SK-N-SH treated with all-trans-retinoic acid at 6 μM for 48 hours (cell line): ENCODE data around the gene ACLY.

ENCODE experiments used
- ATAC-seq: fragments of 200-7000 bp; cut with Tn5 transposase; 3 replicates; pipeline ENCODE4 v1.9.1; 2020; ENCODE audit warnings: mild to moderate bottlenecking, moderate library complexity
- ARNTL ChIP-seq: fragments of 450-650 bp; formaldehyde crosslinking; IDR thresholded peaks from 2 replicates; pipeline ENCODE4 v1.5.0; 2020; ENCODE audit warnings: low read depth, mild to moderate bottlenecking, moderate library complexity, borderline replicate concordance
- BACH2 ChIP-seq: fragments of 250-450 bp; sonication (Bioruptor Pico); IDR thresholded peaks from 2 replicates; pipeline ENCODE4 v1.9.0; 2021; ENCODE audit warnings: mild to moderate bottlenecking, borderline replicate concordance
- CSDC2 ChIP-seq: fragments of 250-450 bp; sonication (Bioruptor Pico); IDR thresholded peaks from 2 replicates; pipeline ENCODE4 v1.5.0; 2020; ENCODE audit warnings: mild to moderate bottlenecking, moderate library complexity
- CSRNP3 ChIP-seq: fragments of 250-450 bp; sonication (Bioruptor Pico); IDR thresholded peaks from 2 replicates; pipeline ENCODE4 v1.5.1; 2021; ENCODE audit warnings: mild to moderate bottlenecking, moderate library complexity
- ESRRG ChIP-seq: fragments of 250-450 bp; sonication (Bioruptor Pico); IDR thresholded peaks from 2 replicates; pipeline ENCODE4 v1.6.1; 2021; ENCODE audit warnings: mild to moderate bottlenecking
- GLIS3 ChIP-seq: fragments of 250-450 bp; sonication (Bioruptor Pico); IDR thresholded peaks from 2 replicates; pipeline ENCODE4 v1.5.0; 2020; ENCODE audit warnings: mild to moderate bottlenecking, moderate library complexity
- OSR1 ChIP-seq: fragments of 250-450 bp; sonication (Bioruptor Pico); IDR thresholded peaks from 2 replicates; pipeline ENCODE4 v1.8.0; 2022; ENCODE audit warnings: moderate library complexity, mild to moderate bottlenecking, inconsistent platforms
- PATZ1 ChIP-seq: fragments of 250-450 bp; sonication (Bioruptor Pico); IDR thresholded peaks from 2 replicates; pipeline ENCODE4 v1.8.0; 2020; ENCODE audit warnings: mild to moderate bottlenecking, moderate library complexity, borderline replicate concordance
- POU6F1 ChIP-seq: fragments of 250-450 bp; sonication (Bioruptor Pico); IDR thresholded peaks from 2 replicates; pipeline ENCODE4 v1.8.0; 2021; ENCODE audit warnings: low read depth, mild to moderate bottlenecking, moderate library complexity, borderline replicate concordance
- PPARA ChIP-seq: fragments of 250-450 bp; sonication (Bioruptor Pico); IDR thresholded peaks from 2 replicates; pipeline ENCODE4 v1.5.0; 2020; ENCODE audit warnings: mild to moderate bottlenecking, borderline replicate concordance
- RARB ChIP-seq: fragments of 250-450 bp; sonication (Bioruptor Pico); IDR thresholded peaks from 2 replicates; pipeline ENCODE4 v1.8.0; 2021; ENCODE audit warnings: mild to moderate bottlenecking, moderate library complexity
- SNAI2 ChIP-seq: fragments of 250-450 bp; sonication (Bioruptor Pico); IDR thresholded peaks from 2 replicates; pipeline ENCODE4 v1.5.0; 2020; ENCODE audit warnings: mild to moderate bottlenecking, moderate library complexity
- TCF4 ChIP-seq: fragments of 250-450 bp; sonication (Bioruptor Pico); IDR thresholded peaks from 2 replicates; pipeline ENCODE4 v1.8.0; 2021; ENCODE audit warnings: mild to moderate bottlenecking, moderate library complexity, borderline replicate concordance
- TOX ChIP-seq: fragments of 250-450 bp; sonication (Bioruptor Pico); IDR thresholded peaks from 2 replicates; pipeline ENCODE4 v1.8.0; 2021; ENCODE audit warnings: mild to moderate bottlenecking, moderate library complexity, borderline replicate concordance
- TSHZ2 ChIP-seq: fragments of 250-450 bp; sonication (Bioruptor Pico); IDR thresholded peaks from 2 replicates; pipeline ENCODE4 v1.5.0; 2020; ENCODE audit warnings: mild to moderate bottlenecking, moderate library complexity
- ZFP3 ChIP-seq: fragments of 250-450 bp; sonication (Bioruptor Pico); IDR thresholded peaks from 2 replicates; pipeline ENCODE4 v1.5.0; 2020; ENCODE audit warnings: mild to moderate bottlenecking, moderate library complexity
- ZFP30 ChIP-seq: fragments of 450-650 bp; formaldehyde crosslinking; IDR thresholded peaks from 2 replicates; pipeline ENCODE4 v1.5.0; 2022; ENCODE audit warnings: mild to moderate bottlenecking, moderate library complexity
- ZNF565 ChIP-seq: fragments of 450-650 bp; formaldehyde crosslinking; conservative IDR thresholded peaks from 2 replicates; pipeline ENCODE4 v1.5.0; 2020; ENCODE audit warnings: low read depth, mild to moderate bottlenecking, moderate library complexity
- ZNF70 ChIP-seq: fragments of 450-650 bp; formaldehyde crosslinking; IDR thresholded peaks from 2 replicates; pipeline ENCODE4 v1.5.0; 2020; ENCODE audit warnings: mild to moderate bottlenecking, moderate library complexity
- ZNF8 ChIP-seq: fragments of 450-650 bp; formaldehyde crosslinking; IDR thresholded peaks from 2 replicates; pipeline ENCODE4 v1.5.0; 2020; ENCODE audit warnings: mild to moderate bottlenecking, moderate library complexity

Gene ACLY

GRCh38 chr17:41939693-41940090 is 20.9 kb upstream of the ACLY start (continued):
- TF ChIP-seq TSHZ2 (no peak), ZNF565 (CRISPR knock-in tag) (no peak), ARNTL (no peak), ZFP3 (no peak), OSR1 (CRISPR knock-in tag) (no peak), CSDC2 (no peak), TCF4 (CRISPR knock-in tag) (no peak)

- TF ChIP-seq ZNF565 (CRISPR knock-in tag) (no peak), ZFP30 (CRISPR knock-in tag) (no peak), CSDC2 (no peak), ESRRG (CRISPR knock-in tag) (no peak), GLIS3 (CRISPR knock-in tag) (no peak), TOX (no peak), ARNTL (no peak), SNAI2 (CRISPR knock-in tag) (no peak), TSHZ2 (no peak), TCF4 (CRISPR knock-in tag) (no peak), PATZ1 (CRISPR knock-in tag) (no peak), POU6F1 (CRISPR knock-in tag) (no peak), PPARA (CRISPR knock-in tag) (no peak), ZNF70 (CRISPR knock-in tag) (no peak), ZNF8 (no peak), OSR1 (CRISPR knock-in tag) (no peak), ZFP3 (no peak), RARB (no peak), CSRNP3 (CRISPR knock-in tag) (no peak), BACH2 (CRISPR knock-in tag) (no peak)
These were observed 20.4 kb upstream of the ACLY start for GRCh38 chr17:41939044-41939692.

More at GRCh38 chr17:41939044-41939692, 20.4 kb upstream of the ACLY start:
- no peak for ATAC-seq
